Caki2 (cell line): ENCODE data around the gene RBM28. TPM values are rescaled to one million over a fixed set of nuclear protein-coding genes. Genes with fewer than 3 reads are reported as not detected.

Experiments used
- DNase-seq: peaks from one replicate; pipeline ENCODE4 v3.0.0-alpha.2; 2015; ENCODE audit warnings: low read depth
- in situ Hi-C: cut with HindIII; loops from 2 replicates; pipeline ENCODE4 v1.10.0; 2016; ENCODE audit warnings: low sequenced_read_pairs, low pct_unique_long_range_greater_than_20kb, mixed read lengths
- total RNA-seq: library from RNA; depleted of rRNA; stranded (reverse); fragments of >200 nt; shearing (Covaris generic); gene quantifications from 2 replicates; pipeline ENCODE4 v1.2.3, GENCODE V29; 2014; ENCODE audit warnings: low replicate concordance

Gene RBM28
- total RNA-seq, 1 experiment from 2014 or later, result 12.9 TPM

GRCh38 chr7:128379900-128380479 lies 36.3 kb upstream of the RBM28 start:
- in situ Hi-C loops, result no loop called here
- DNase-seq, result no peak

- DNase-seq, result no peak
- in situ Hi-C loops, result no loop called here
Observed at GRCh38 chr7:128378637-128379036, 34.9 kb upstream of the RBM28 start.

DNA sequence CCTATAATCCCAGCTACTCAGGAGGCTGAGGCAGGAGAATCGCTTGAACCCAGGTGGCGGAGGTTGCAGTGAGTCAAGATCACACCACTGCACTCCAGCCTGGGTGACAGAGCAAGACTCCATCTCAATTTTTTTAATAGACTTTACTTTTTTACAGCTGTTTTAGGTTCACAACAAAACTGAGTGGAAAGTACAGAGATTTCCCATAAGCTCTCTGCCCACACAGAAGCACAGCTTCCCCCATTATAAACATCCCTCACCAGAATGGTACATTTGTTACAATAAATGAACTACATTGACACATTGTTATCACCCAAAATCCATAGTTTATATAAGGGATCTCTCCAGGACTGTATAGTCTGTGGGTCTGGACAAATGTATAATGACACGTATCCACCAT lies 32.4 kb upstream of the RBM28 start:
- DNase-seq, result no peak
- in situ Hi-C loops, result no loop called here

- DNase-seq, result no peak
- in situ Hi-C loops, result no loop called here
Observed at GRCh38 chr7:128374041-128374440, 30.3 kb upstream of the RBM28 start.

GRCh38 chr7:128373606-128374005 lies 29.9 kb upstream of the RBM28 start:
- in situ Hi-C loops, result no loop called here
- no peak for DNase-seq

DNA sequence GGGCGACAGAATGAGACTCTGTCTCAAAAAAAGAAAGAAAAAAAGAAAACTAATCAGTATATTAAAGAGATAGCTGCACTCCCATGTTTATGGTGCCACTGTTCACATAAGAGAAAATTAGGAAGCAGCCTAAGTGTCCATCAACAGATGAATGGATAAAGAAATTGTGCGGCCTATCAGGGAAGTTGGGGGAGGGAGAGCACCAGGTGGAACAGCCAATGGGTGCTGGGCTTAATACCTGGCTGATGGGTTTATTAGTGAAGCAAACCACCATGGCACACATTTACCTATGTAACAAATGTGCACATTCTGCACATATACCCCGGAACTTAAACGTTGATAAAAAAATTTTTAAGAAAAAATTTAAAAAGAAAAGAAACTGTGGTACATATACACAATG lies 26.8 kb upstream of the RBM28 start:
- no peak for DNase-seq
- in situ Hi-C loops, result no loop called here

- in situ Hi-C loops, result no loop called here
Observed at GRCh38 chr7:128366986-128367385, 23.3 kb upstream of the RBM28 start.

GRCh38 chr7:128366300-128366699 lies 22.6 kb upstream of the RBM28 start:
- no peak for DNase-seq
- in situ Hi-C loops, result no loop called here

More at GRCh38 chr7:128366986-128367385, 23.3 kb upstream of the RBM28 start:
- DNase-seq, result no peak

DNA sequence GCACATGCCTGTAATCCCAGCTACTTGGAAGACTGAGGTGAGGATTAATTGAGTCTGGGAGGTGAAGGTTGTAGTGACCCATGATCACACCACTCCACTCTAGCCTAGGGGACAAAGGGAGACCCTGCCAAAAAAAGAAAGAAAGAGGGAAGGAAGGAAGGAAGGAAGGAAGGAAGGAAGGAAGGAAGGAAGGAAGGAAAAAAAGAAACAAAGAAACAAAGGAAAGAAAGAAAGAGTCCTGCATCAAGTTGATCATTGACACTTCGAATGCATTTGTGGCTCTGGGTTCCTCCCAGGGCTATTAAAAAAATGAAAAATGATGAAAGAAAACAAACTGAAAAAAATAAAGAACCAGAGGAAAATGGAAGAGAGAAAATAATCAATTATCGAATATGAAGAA lies 21.7 kb upstream of the RBM28 start:
- DNase-seq, result no peak
- in situ Hi-C loops, result no loop called here

DNA sequence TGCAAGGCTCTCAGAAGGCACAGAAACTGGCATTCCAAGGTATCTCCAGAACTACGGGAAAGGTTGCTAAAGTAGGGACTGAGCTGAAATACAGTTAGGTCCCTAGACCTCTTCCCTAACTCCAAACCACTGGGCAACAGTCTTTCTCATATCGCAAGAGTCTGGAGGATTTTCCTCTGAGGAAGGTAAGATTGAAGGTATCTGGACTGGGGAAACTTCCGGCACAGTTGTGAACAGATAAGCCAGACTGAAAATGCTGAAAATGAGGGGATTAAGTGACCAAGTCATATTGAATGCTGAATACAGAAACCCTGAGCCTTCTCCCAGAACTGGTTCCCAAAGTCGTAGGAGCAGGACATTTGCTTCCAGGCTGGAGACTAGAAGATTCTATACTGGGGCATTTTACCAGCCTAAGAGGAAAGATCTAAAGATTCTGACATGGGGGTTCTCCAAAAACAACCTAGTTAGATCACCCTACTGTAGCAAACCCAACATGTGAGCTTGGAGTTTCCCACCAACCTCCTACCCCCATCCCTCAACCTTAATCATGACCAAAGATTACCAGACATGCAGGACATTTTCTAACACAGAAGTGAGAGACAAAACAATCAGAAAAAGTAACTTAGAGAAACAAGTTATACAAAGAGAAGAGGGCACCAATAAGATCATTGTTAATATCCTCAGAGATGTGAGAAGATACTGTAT lies 20.6 kb upstream of the RBM28 start:
- no peak for DNase-seq
- in situ Hi-C loops, result no loop called here

- in situ Hi-C loops, result no loop called here
- DNase-seq, result no peak
Observed at GRCh38 chr7:128363261-128363721, 19.6 kb upstream of the RBM28 start.

DNA sequence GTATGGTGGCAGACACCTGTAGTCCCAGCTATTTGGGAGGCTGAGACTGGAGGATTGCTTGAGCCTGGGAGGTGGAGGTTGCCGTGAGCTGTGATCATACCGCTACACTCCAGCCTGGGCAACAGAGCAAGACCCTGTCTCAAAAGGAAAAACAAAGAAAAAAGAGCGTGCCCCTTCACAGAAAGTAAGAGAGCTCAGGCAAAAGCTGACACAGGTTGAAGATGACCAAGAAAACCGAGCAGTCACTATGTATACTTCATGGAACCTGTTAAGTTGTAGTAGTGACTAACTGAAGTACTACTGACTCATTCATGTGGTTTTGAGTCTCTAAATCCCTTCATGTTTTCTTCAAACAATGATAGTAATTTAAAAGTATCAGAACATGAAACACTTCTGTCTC lies 19.0 kb upstream of the RBM28 start:
- DNase-seq, result no peak
- in situ Hi-C loops, result no loop called here

DNA sequence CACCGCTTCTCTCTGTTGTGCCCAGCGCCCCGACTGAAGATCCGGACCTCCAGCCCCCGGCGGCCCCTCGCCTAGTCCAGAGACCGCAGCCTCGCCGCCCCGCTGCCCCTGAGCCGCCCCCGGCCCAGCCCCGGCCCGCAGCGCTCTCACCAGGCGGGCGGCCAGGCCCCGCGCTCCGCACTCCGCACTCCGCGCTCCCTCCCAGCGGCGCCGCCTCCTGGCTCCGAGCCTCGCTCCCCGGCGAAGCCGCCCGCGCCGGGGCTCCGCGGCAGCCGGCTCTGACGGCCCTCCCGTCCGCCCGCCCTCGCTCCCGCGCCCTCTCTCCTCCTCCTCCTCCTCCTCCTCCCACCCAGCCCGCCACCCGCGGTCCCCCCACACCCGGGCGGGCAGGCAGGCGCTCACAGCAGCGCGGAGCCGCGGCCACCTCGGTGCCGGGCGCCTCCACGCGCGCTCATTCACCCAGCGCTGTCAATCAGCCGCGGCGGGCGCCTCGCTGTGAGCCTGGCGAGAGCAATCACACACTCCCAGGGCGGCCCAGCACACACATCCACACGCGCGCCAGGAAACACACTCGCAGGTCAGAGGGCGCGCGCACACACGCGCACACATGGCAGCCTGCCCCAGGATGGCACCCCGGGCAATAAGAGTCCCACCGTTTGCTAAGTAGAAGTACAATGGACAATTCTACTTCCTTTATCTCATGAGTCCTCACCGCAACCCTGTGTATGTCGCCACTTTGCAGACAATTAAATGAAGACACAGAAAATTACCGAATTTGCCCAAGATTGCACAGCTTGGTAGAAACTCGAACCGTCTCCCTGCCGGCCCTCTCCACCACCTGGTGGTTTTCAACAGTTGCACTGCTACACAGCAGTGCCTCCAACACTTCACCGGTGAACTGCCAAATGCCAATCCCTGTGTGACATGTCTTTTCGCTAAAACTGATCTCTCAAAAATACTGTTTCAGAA lies 18.0 kb upstream of the RBM28 start, which contains the start of gene PRRT4:
TSS of gene PRRT4 (minus strand) at position 280 of the 969 bp plus-strand sequence.
- DNase-seq, result no peak
- in situ Hi-C loops, result no loop called here

DNA sequence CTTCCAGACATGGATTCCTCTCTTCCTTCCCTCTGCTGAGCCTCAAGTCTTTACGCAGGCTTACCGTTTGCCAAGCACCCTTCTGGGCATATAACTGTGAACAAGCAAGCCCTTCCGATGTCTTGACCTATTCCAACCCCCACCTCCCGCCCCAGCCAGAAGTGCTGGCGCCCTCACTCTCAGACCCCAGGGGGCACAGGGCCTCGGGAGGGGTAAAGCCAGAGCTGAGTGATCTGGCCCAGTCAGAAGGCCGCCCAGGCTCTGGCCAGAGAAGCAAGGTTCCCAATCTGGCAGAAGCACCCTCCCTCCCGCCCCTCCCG lies 16.6 kb upstream of the RBM28 start:
- in situ Hi-C loops, result no loop called here
- DNase-seq, result no peak

- no peak for DNase-seq
- in situ Hi-C loops, result no loop called here
Observed at GRCh38 chr7:128359939-128360338, 16.2 kb upstream of the RBM28 start.

GRCh38 chr7:128359336-128359735 lies 15.6 kb upstream of the RBM28 start:
- in situ Hi-C loops, result no loop called here

DNA sequence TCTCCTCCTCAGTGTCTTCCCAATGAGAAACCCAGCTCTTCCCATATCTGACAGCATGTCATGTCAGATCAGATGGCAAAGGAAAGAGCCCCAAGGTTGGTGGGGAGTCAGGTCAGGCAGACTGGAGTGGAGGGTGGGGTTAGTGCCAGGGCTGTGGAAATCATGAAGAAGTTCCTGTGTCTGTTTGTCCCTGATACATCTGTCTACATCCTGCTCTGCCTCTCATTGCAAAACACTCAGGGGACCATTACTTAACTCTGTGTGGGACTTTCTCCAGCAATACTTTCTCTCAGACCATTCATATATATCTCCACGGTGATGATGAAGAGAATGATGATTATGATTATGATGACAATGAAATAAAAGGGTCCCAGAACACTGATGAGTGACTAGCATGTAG lies 14.5 kb upstream of the RBM28 start:
- DNase-seq, result no peak
- in situ Hi-C loops, result no loop called here

More at GRCh38 chr7:128359336-128359735, 15.6 kb upstream of the RBM28 start:
- no peak for DNase-seq

GRCh38 chr7:128357217-128357613 lies 13.5 kb upstream of the RBM28 start:
- in situ Hi-C loops, result no loop called here
- DNase-seq, result no peak
